Stimulated activated memory B cell treated with anti-CD40 and anti-IgM and Interleukin-4, amounts not matched to agents 10 μg/mL and 1 μg/mL and 100 μg/mL, for 72 hours (primary cell): ENCODE measurements around the gene LHPP.

Experiments
- ATAC-seq: fragments of 150-1000 bp; cut with Tn5 transposase; 2 replicates; pipeline ENCODE4 v1.10.0; 2021
- H3K27ac Mint-ChIP-seq: one replicate; pipeline ENCODE4 v1.8.0; 2022; ENCODE audit warnings: mild to moderate bottlenecking, mixed read lengths
- H3K27me3 Mint-ChIP-seq: one replicate; pipeline ENCODE4 v1.8.0; 2022; ENCODE audit warnings: mixed read lengths
- H3K36me3 Mint-ChIP-seq: one replicate; pipeline ENCODE4 v1.8.0; 2022; ENCODE audit warnings: mixed read lengths
- H3K4me1 Mint-ChIP-seq: one replicate; pipeline ENCODE4 v1.8.0; 2022; ENCODE audit warnings: mixed read lengths
- H3K4me3 Mint-ChIP-seq: one replicate; pipeline ENCODE4 v1.8.0; 2022; ENCODE audit warnings: mild to moderate bottlenecking, moderate library complexity, mixed read lengths
- H3K9me3 Mint-ChIP-seq: one replicate; pipeline ENCODE4 v1.8.0; 2022; ENCODE audit warnings: mixed read lengths

LHPP gene

GRCh38 chr10:124515244-124515970 lies 53.8 kb downstream of the LHPP start:
- Mint-ChIP-seq H3K4me3 (no peak overlapping the region), H3K4me1 (no peaks in the 10 kb centered on the region), H3K27ac (no peak overlapping the region), H3K36me3 (peaks cover 9% of the 10 kb centered on the region), H3K27me3 (no peaks in the 10 kb centered on the region), H3K9me3 (no peaks in the 10 kb centered on the region)
- no peak for ATAC-seq

GRCh38 chr10:124516181-124516580 lies 54.6 kb downstream of the LHPP start:
- Mint-ChIP-seq H3K9me3 (no peaks in the 10 kb centered on the region), H3K27me3 (no peaks in the 10 kb centered on the region), H3K27ac (no peak overlapping the region), H3K4me3 (no peak overlapping the region), H3K36me3 (peaks cover 8% of the 10 kb centered on the region), H3K4me1 (no peaks in the 10 kb centered on the region)
- ATAC-seq: no peak

- Mint-ChIP-seq H3K4me1 (no peaks in the 10 kb centered on the region), H3K9me3 (no peaks in the 10 kb centered on the region), H3K27ac (no peak overlapping the region), H3K4me3 (no peak overlapping the region), H3K36me3 (peaks cover 8% of the 10 kb centered on the region), H3K27me3 (no peaks in the 10 kb centered on the region)
- ATAC-seq: no peak
Measured at GRCh38 chr10:124516746-124517397, 55.2 kb downstream of the LHPP start.

- no peaks in the 10 kb centered on the region for H3K4me1 Mint-ChIP-seq
Measured at GRCh38 chr10:124517461-124517860, 55.8 kb downstream of the LHPP start.

GRCh38 chr10:124517931-124518330 lies 56.3 kb downstream of the LHPP start:
- Mint-ChIP-seq H3K4me3 (no peak overlapping the region), H3K27ac (no peak overlapping the region), H3K9me3 (no peaks in the 10 kb centered on the region), H3K27me3 (no peaks in the 10 kb centered on the region), H3K36me3 (peaks cover 8% of the 10 kb centered on the region), H3K4me1 (peaks cover 4% of the 10 kb centered on the region)
- ATAC-seq: no peak

More at GRCh38 chr10:124517461-124517860, 55.8 kb downstream of the LHPP start:
- Mint-ChIP-seq H3K27me3 (no peaks in the 10 kb centered on the region), H3K9me3 (no peaks in the 10 kb centered on the region), H3K27ac (no peak overlapping the region), H3K36me3 (peaks cover 8% of the 10 kb centered on the region), H3K4me3 (no peak overlapping the region)
- ATAC-seq: no peak

GRCh38 chr10:124518366-124518765 lies 56.7 kb downstream of the LHPP start:
- H3K36me3 Mint-ChIP-seq: peaks cover 8% of the 10 kb centered on the region
- peaks cover 8% of the 10 kb centered on the region for H3K4me1 Mint-ChIP-seq
- H3K27ac Mint-ChIP-seq: no peak overlapping the region
- H3K4me3 Mint-ChIP-seq: no peak overlapping the region
- ATAC-seq: no peak
- H3K27me3 Mint-ChIP-seq: no peaks in the 10 kb centered on the region
- no peaks in the 10 kb centered on the region for H3K9me3 Mint-ChIP-seq

GRCh38 chr10:124520558-124521428 lies 59.2 kb downstream of the LHPP start:
- H3K27ac Mint-ChIP-seq: no peak overlapping the region
- no peak overlapping the region for H3K4me3 Mint-ChIP-seq
- no peaks in the 10 kb centered on the region for H3K9me3 Mint-ChIP-seq
- H3K27me3 Mint-ChIP-seq: no peaks in the 10 kb centered on the region
- no peak for ATAC-seq
- peaks cover 22% of the 10 kb centered on the region for H3K4me1 Mint-ChIP-seq
- H3K36me3 Mint-ChIP-seq: peaks cover 8% of the 10 kb centered on the region

- Mint-ChIP-seq H3K27ac (no peak overlapping the region), H3K36me3 (peaks cover 8% of the 10 kb centered on the region), H3K27me3 (no peaks in the 10 kb centered on the region), H3K4me1 (peaks cover 22% of the 10 kb centered on the region), H3K9me3 (no peaks in the 10 kb centered on the region), H3K4me3 (no peak overlapping the region)
- no peak for ATAC-seq
Measured at GRCh38 chr10:124521429-124521871, 59.8 kb downstream of the LHPP start.

GRCh38 chr10:124522131-124522932 lies 60.7 kb downstream of the LHPP start:
- H3K27ac Mint-ChIP-seq: no peak overlapping the region
- ATAC-seq: no peak
- H3K4me1 Mint-ChIP-seq: peaks cover 22% of the 10 kb centered on the region
- peaks cover 8% of the 10 kb centered on the region for H3K36me3 Mint-ChIP-seq
- H3K27me3 Mint-ChIP-seq: no peaks in the 10 kb centered on the region
- no peak overlapping the region for H3K4me3 Mint-ChIP-seq
- H3K9me3 Mint-ChIP-seq: no peaks in the 10 kb centered on the region

- H3K27me3 Mint-ChIP-seq: no peaks in the 10 kb centered on the region
- H3K4me1 Mint-ChIP-seq: peaks cover 22% of the 10 kb centered on the region
- ATAC-seq: peak; percentile 70
- H3K4me3 Mint-ChIP-seq: peak overlapping the region; percentile 58
- no peaks in the 10 kb centered on the region for H3K9me3 Mint-ChIP-seq
- peaks cover 8% of the 10 kb centered on the region for H3K36me3 Mint-ChIP-seq
- H3K27ac Mint-ChIP-seq: peak overlapping the region; percentile 67
Measured at GRCh38 chr10:124522933-124523871, 61.6 kb downstream of the LHPP start.

GRCh38 chr10:124523901-124524300 lies 62.3 kb downstream of the LHPP start:
- peaks cover 22% of the 10 kb centered on the region for H3K4me1 Mint-ChIP-seq
- no peak for ATAC-seq
- peak overlapping the region; percentile 67 for H3K27ac Mint-ChIP-seq
- peaks cover 8% of the 10 kb centered on the region for H3K36me3 Mint-ChIP-seq
- H3K27me3 Mint-ChIP-seq: no peaks in the 10 kb centered on the region
- no peaks in the 10 kb centered on the region for H3K9me3 Mint-ChIP-seq
- H3K4me3 Mint-ChIP-seq: no peak overlapping the region

- no peak for ATAC-seq
- Mint-ChIP-seq H3K27ac (no peak overlapping the region), H3K4me1 (peaks cover 25% of the 10 kb centered on the region), H3K36me3 (peaks cover 4% of the 10 kb centered on the region), H3K9me3 (no peaks in the 10 kb centered on the region), H3K4me3 (no peak overlapping the region), H3K27me3 (no peaks in the 10 kb centered on the region)
Measured at GRCh38 chr10:124524991-124525653, 63.5 kb downstream of the LHPP start.

- Mint-ChIP-seq H3K27me3 (no peaks in the 10 kb centered on the region), H3K4me3 (no peak overlapping the region), H3K4me1 (peaks cover 33% of the 10 kb centered on the region), H3K9me3 (no peaks in the 10 kb centered on the region), H3K36me3 (no peaks in the 10 kb centered on the region), H3K27ac (no peak overlapping the region)
- no peak for ATAC-seq
Measured at GRCh38 chr10:124525751-124526600, 64.4 kb downstream of the LHPP start.
